HG03135 (cell line): ENCODE measurements around the gene SLC66A2.

Experiments
- ATAC-seq: cut with Tn5 transposase; IDR thresholded peaks from one replicate; pipeline ENCODE4 v1.9.1; 2021; ENCODE audit warnings: mild to moderate bottlenecking, moderate library complexity; ENCODE audit not compliant: unreplicated experiment

SLC66A2 gene

DNA sequence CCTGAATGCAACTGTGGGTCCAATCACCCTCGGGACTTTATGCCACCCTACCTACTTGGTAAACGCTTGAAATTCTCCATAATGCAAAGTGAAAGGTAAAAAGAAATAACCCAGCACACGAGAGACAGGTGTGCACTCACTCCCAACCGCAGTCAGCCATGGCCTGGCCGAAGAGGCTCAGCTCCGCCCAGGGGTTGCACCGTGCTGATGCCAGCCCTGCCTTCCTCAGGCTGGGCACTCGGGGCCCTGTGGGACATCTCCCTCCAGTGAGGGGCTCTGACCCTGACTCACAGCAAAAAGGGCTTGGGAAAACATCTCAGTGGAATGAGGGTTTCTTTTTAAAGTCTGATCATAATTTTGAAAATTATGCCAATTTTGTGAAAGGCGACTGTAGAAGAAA is 13.3 kb downstream of the SLC66A2 start:
- no peak for ATAC-seq

DNA sequence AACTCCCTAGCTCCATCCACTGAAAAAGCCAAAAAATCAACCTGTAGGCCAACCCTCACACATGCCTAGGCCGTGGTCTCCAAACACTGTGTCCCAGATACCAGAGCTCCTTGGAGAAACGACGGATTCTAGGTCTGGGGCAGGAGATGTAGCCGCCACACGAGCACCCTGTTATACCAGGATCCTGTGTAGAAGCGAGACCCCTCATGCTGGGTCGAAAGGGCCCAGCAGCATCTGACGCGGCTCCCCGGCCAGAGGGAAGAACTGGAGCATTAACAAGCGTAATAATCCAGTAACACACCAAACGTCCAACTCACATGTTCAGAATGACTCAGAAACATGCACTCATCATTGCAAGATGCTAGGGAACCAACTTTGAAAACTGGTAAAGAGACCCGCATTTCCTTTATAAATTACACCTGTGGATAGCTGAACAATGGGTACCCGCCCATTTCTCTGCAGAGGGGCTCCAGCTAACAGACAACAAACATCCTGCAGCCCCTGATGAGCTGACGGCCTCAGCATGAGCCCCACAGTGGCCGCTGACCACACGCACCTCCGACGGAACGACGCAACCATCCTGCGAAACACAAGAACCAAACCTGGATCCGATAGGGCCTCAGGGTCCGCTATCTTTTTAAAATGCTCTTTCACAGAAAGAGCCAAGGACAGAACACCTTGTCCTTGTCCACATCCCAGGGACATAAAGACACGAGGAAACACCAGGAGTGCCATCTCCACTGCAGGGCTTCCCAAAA is 14.2 kb downstream of the SLC66A2 start:
- no peak for ATAC-seq

DNA sequence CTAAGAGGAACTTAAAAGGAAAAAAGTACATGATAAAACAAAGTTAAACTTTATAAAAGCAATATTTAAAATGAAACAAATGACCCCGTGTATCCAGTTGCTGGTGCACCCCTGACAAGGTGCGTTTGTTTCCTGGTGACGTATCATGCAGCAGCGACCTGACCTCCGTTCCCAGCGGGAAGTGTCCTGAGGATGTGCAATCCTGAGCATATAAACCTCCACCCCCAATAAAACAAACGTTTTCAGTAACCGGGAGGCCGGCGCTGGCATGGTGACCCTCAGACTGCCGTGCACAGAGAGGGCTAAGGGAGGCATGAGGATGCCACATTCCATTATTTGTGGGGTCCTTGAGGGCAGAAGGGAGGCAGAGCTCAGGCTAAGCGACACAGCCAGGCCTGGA is 14.8 kb downstream of the SLC66A2 start:
- no peak for ATAC-seq

DNA sequence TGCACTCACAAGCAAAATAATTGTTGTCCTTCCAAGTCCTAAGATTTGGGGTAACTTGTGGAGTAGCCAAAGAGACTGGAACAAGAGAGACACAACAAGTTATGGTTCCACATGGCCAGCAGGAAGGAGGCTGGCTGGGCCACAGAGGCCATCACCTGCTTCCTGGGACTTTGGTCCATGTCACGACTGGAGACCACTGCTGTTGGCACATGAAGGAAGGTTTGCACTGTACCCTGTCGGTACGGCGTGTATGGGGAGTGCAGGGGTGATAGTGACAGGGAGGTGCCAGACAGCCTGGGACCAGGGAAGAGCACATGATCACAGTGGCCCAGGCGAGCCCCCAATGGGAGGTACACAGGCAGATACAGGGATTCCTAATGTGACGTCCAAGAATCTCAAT is 15.5 kb downstream of the SLC66A2 start:
- ATAC-seq = no peak

DNA sequence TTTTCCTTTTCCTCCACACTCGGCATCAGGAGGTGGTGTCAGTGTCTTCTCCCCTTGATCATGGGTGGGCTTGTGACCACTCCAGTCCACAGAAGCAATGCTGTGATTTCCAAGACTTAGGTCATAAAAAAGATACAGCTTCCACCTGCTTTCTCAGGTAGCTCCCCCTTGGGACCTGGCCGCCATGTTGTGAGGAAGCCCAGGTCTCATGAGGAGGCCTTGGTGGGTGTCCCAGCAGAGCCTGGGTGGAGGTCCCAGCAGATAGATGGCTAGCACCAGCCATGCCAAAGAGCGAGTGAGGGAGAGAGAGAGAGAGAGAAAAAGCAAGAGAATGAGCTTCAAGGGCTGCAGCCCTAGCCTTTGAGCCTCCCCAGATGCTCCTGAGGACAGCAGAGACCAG is 16.0 kb downstream of the SLC66A2 start:
- no peak for ATAC-seq

DNA sequence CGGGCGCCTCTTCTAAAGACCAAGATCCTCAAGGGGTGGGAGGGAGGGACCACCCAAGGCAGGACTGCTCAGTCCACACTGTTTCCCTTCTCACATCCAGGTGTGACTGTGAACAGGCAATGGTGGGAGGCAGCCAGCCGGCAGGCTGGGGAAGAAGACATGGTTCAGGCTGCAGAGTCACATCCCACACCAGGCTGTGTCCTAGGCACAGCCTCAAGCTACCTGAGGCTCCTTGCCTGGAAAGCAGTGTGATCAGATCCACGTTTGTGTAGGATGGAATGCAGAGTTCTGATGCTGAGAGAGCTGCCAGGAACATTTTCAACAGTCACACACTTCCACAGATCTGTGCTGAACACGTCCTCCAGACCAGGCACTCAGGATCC is 16.4 kb downstream of the SLC66A2 start:
- ATAC-seq = no peak

DNA sequence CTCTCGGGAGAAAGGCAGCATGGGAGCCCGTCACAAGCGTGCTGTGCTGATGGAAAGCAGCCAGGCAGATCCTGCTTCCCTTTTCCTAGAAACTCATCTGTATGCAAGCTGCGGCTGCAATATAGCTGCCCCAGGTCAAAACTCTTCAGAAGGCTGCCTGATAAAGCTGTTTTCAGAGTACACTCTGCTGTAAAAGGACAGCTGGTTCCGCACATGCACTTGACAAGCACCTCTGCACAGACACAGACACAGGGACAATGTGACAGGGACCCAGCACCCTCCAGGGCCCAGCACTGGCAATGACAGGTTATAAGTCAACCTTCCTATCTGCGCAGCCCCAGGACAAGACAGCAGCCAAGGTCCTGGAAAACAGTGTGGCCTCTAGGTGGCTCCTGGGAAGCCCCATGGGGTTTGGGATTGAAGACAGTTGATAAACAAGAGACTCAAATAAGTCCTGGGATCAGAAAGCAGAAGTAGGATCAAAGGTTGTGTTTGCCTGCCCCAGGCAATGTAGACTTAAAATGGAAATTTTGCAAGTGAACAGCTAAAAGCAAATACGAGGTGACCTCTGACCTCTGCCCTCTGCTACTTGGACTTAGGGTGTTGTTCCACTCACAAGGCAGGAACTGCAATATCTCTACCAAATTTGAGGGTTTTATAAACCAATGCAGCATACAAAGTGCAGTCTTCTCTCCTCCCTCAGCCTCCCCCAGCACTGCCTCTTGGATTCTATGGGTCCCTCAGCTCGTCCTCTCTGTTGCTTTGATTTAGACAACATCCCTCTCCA is 16.9 kb downstream of the SLC66A2 start:
- no peak for ATAC-seq

DNA sequence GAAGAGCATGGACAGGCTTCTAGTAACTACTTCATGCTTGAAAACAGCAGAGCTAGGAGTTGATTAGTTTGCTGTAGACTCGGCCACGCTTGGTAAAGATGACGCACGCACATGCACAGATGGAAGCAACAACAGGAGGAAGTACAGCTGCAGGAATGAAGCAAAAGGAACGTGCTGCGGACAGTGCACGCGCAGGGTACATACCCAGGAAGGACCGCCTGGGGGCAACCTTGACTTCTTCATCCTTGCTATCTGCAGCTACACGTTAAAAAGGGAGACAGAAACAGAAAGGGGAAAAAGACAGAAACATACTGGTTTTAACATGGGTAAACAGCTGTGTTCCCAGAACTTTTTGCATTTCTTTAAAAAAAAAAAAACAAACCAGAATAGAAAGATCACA is 17.7 kb downstream of the SLC66A2 start:
- ATAC-seq = no peak

DNA sequence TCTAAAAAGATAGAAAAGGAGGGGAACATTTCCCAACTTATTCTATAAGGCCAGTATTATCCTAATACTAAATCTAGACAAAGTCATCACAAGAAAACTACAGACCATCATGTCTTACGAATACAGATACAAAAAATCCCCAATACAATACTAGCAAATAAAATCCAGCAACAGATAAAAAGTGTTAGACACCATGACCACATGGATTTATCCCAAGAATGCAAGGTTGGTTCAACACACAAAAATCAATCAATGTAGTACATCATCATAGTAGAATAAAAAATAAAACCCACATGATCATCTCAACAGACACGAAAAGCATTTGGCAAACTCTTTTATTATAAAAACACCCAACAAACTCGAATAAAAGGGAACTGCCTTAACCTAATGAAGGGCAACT is 18.5 kb downstream of the SLC66A2 start:
- no peak for ATAC-seq

DNA sequence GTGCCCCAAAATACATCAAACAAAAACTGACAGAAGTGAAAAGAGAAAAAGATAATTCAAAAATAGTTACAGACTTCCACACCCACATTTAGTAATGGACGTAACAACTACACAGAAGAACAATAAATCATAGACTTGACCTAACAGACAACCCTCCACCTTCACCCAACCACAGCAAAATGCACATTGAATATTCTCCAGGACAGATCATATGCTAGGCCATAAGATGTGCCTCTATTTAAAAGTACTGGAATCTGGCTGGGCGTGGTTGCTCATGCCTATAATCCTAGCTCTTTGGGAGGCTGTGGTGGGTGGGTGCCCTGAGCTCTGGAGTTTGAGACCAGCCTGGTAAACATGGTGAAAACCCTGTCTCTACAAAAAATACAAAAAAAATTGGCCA is 20.0 kb downstream of the SLC66A2 start:
- no peak for ATAC-seq

DNA sequence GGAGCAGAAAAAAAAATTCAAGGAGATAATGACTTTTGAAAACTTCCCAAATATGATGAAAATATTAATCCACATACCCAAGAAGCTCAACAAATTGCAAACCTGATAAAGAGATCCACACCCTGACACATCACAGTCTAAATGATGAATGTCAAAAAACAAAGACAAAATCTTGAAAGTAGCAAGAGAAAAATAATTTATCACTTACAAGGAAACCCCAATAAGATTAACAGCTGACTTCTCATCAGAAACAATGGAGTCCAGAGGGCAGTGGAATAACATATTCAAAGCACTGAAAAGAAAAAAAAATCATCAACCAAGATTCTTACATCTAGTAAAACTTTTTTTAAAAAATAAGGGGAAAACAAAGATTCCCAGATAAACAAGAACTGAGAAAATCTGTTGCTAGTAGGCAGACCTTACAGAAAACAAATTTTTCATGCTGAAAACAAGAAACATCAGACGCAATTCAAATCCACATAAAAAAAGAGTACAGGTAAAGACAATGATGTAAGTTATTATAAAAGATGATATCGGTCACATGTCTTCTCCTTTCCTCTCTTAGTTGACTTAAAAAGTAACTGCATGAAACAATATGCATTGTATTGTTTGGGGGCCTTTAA is 21.3 kb downstream of the SLC66A2 start:
- ATAC-seq = no peak

DNA sequence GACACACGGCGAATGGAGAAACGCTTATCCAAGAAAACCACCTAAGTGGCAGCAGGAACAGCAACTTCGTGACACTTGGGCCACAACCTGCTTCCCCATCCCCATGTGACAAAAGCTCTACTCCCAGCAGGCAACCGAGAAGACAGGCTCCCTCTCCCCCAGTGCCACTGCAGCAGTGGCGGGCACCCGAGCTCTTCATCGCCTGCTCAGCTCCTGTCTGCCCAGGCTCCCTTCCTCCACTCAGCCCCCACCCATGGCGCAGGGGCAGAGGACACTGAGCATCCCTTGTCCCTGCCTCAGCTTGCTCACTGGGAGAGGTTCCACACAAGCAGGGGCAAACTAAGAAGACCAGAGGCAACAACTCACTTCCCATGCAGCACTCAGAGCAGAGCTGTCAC is 22.9 kb downstream of the SLC66A2 start:
- ATAC-seq = no peak

DNA sequence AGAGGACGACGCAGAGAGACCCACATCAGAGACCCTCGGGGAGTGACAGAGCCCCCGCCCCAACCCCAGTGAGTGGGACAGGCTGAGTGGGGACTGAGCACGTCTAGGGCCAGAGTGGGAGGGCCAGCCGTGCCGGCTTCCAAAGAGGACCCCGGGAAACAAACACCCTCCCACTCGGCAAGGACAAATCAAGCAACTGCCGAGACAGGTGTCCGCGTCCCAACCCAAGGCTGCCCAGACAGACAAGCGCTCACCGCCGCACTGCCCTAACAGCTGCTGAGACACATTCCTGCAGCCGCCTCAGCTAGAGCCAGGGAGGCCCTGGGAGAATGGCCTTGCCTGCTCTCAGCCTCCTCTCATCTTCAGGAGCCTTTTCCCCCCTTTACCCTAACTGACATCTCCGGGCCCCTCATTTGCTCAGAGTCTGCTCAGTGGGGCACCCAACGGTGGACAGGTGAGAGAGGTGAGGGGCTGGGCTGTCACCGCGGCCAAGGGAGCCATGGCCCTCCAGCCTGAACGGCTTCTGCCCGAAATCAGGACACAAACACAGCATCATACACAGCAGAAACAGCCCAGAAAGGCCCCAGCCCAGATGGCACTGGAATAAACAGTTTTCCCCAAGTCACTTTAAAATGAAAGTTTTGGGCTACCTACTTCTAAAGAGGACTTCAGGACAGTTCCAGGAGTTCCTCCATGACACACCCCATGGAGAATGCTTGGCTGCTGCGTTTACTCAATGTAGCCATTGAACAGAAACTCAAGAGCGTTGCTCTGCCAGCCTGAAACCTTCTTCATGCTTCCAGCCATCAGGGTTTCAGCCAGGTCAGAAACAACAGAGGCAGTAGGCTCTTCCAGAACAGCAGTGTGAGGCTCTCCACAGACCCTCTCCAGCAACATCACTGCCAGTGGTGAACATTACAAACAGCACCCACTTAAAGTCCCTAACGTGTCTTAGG is 23.6 kb downstream of the SLC66A2 start:
- no peak for ATAC-seq

DNA sequence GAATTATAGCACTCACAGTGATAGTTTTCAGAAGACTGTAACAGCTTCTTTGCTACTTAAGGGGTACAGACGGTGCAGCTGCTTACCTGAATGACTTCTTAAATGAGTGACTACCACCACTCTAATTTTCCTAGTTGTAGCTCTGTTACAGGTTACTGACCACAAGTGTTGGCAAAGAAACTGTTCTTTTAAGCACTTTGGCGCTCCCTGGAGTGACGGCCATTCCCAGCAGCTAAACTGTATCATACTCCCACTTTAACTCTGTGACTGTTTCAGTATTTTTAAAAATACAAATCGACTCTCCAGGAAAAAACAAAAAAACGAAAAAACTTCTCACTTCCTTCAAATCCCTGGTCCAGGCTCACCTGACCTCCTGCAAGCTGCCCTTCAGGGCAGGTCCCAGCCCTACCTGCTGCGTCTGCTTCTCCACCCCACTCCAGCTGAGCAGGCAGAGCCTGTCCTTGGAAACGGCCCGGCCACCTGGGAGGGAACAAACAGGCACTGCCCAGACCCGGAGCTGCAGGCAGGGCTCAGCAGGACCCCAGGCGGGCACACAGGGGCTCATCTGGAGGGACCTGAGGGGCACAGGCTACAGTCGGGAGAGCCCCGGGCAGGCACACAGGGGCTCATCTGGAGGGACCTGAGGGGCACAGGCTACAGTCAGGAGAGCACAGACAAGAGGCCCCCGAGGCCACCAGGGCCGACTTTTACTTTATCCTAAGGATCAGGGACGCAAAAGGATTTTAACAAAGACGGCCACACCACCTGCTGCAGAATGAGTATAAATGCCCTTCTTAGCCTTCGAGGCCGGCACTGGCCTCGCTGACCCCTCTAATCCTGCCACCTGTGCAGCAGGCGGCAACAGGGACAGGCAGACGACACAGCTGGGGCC is 24.5 kb downstream of the SLC66A2 start:
- ATAC-seq = no peak

DNA sequence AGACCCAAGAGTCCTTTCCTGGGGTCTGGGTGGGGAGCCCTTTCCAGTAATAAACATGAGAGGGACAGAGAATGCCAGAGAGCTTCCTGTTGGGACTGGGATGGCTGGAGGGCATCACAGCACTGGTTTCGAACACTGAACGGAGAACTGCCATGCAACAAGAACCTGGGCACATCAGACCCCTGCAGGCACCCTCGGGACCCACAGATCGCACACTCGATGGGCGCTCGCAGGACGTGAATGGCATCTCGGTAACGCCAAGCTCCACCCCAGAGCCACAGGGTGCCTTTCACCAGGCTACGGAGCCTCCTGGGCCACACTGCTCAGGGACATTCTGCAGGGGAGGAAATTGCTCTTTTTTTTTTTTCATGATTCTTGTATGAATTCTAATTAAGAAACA is 25.1 kb downstream of the SLC66A2 start:
- no peak for ATAC-seq

DNA sequence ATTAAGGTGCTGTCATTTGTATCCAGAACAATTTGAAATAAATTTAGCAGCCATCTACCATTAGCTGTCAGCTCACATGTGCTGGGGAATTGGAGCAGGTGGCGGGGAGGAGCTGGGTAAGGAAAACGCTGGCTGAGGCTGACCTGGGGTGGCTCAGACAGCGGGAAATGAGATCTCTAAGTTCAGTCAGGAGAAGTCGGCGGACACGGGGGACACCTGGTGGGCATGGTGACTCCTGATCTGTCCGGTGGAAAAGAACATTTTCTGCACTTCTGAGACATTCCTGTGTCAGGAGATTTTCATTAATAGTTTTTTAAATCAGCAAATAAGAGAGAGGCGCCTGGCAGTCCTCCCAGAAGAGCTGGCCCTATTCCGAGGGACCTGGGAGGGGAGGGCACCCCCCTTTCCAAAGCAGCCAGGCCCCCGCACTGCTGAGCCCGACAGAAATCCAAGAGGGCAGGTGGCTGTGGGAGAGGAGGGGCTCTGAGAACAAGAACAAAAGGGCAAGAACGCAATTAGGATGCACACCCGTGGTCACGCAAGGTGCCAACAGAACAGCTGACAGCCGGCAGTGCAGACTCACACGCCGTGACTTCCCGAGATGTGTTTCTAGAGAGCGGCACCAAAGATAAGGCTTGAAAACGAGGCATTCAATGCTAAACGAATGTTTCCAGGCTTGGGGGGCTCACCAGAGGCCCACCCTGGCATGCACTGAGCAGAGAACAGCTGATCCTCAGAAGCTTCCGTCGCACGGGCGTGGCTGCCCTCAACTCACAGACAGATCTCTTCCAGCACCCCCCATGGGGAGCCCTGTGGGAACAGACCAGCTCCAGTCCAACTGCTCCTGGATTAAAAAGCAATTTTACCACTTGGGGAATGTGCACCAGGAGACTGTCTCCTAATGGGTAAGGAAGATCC is 26.4 kb downstream of the SLC66A2 start:
- no peak for ATAC-seq

DNA sequence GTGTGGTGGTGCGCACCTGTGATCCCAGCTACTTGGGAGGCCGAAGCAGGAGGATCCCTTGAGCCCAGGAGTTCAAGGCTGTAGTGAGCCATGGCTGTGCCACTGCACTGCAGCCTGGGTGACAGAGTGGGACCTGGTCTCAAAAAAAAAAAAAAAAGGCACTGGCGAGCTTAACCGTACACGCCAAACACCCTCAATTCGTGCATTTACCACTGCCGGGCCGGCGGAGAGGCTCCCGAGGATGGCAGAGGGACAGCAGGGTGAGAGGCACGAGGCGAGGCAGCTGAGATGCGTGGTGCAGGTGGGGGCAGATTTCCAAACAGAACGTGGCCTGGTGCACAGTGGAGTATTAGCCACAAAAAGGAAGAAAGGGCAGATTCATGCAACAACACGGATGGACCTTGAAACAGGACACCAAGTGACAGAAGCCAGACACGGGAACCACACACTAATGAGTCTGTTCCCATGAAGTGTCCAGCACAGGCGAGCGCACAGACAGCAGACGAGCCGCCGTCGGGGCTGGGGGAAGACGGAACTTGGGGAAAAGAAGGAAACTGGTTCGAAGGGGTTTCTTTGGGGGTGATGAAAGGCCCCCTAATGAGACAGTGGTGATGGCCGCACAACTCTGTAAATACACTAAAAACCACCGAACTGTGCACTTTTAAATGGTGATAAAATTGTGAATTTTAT is 27.4 kb downstream of the SLC66A2 start:
- ATAC-seq = no peak

DNA sequence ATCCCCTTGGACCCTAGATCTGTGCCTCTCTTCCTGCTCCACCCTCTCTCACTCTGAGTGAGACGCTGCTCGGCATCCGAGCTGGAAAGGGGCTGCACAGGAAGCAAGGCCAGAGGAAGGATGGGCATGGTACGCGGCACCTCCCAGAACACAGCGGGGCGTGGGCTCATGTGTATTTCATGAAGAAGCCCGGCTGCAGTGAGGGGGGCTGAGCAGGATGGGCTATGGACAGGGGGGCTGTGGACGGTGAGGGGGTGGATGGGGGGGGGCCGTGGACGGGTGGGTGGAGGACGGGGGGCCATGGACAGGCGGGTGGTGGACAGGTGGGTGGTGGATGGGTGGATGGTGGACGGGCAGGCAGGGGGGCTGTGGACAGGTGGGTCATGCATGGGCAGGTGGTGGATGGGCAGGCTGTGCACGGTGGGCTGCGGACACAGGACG is 28.5 kb downstream of the SLC66A2 start:
- no peak for ATAC-seq
